Activated CD8-positive, alpha-beta memory T cell treated with anti-CD3 and anti-CD28 coated beads, Interleukin-2, amount 50 U/mL, for 48 hours (primary cell): ENCODE results near the gene PYY.
"Not testable (repeated sequence)": the region's sequence is repeated elsewhere in the genome, so short reads cannot be mapped to it uniquely, and the experiment has no call there.

Experiments used
- DNase-seq: peaks from one replicate; pipeline ENCODE4 v3.0.0-alpha.2; 2020

The PYY gene

GRCh38 chr17:43976963-43977837, 23.5 kb upstream of the PYY start:
- no peak for DNase-seq

DNA sequence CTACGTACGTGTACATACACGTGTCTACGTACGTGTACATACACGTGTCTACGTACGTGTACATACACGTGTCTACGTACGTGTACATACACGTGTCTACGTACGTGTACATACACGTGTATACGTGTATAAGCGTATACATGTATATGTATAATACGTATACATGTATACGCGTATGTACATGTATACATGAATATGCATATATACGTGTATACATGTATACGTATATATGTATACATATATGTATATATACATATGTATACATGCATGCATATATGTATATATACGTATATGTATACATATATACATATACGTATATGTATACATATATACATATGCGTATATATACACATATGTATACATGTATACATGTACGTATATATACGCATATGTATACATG, 22.2 kb upstream of the PYY start:
- no peak for DNase-seq

DNA sequence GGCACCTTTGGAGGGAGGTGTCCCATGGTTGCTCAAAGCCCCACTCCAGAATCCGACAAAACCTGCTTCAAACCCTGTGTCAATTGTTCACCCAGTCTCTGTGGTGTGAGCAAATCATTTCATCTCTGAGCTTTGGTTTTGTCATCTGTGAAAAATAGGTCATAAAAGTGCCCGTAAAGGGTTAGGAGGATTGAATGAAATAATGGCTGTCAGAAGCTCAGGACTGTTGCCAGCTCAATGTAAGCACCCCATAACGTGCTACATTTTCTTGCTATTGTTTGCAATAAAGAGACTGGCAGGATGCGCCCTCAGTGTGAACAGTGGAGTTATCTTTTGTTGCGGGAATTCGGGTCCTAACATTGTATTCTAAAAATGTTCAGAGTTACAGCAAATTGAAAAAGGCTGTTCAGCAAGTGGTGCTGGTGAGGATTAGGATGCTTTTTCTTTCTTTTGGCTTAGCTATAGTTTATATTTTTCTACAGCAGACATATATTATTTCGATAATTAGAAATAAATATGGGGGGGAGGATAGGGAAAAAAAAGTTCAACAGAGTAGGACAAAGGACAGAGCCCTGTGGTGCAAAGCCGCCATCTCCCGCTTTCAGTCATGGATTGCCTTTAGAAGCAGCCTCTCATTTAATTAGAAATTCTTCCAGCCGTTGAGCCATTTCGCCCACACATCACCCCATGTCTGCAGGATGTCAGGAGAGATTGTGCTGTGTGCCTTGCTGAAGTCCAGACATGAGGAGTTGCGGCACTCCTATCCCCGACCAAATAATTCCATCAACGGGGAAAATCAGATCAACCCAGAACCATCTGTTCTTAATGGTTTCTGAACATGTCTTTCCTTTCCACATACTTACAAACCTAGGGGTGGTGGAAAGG, 20.9 kb upstream of the PYY start:
- DNase-seq, result no peak

GRCh38 chr17:43972444-43973212, 18.9 kb upstream of the PYY start:
- DNase-seq, result not testable (repeated sequence)

DNA sequence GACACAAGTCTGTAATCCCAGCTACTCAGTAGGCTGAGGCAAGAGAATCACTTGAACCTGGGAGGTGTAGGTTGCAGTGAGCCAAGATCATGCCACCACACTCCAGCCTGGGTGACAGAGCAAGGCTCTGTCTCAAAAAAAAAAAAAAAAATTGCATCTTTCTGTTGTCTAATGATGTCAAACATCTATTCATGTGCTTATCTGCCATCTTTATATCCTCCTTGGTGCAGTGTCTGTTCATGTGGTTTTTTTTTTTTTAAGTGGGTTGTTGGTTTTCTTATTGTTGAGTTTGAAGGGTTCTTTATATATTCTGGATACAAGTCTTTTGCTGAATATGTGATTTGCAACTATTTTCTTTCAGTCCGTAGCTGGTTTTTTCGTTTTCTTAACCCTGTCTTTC, 17.7 kb upstream of the PYY start:
- not testable (repeated sequence) for DNase-seq

GRCh38 chr17:43970366-43970765, 16.6 kb upstream of the PYY start:
- no peak for DNase-seq

DNA sequence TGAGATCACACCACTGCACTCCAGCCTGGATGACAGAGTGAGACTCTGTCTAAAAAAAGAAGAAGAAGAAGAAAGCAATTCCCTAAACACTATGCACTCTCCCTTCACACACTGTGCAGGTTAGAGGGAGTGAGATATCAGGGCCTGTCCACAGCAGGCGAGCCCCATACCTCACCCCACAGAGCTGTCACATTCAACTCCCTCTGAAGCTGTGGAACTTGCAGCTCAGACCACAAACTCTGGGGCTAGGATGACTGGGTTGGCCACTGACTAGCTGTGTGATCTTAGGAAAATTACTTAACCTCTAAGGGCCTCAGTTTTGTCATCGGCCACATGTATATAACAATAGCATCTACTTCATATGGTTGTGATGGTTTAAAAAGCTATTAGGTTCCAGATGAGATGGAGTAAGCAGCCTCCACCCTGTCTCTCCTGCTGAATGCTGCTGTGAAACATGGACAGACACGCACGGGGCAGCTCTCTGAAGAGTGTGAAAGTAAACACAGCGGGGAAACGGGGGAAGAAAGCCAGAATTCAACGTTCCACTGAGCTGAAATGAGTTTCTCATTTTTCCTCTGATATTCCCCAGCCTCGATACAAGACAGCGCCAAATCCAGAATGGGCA, 13.6 kb upstream of the PYY start:
- no peak for DNase-seq

DNA sequence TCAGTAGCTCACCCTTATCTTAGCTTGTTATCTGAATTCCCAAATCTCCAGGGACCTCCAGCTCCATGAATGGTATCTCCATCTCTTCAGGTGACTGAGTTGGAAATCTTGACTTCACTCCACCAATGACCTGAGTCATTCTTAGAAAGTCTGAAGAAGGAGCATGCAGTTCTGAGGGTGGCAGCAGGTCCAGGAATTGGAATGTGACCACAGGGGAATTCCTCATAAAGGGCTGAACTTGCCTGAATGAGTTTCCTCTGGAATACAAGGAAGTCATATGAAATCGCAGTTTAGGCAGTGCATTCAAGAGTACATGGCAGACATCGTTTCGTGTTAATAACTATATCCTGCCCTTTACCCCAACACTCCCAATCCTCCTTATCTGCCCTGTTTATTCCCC, 12.5 kb upstream of the PYY start:
- no peak for DNase-seq

GRCh38 chr17:43962479-43962878, 8.7 kb upstream of the PYY start:
- DNase-seq, result no peak

GRCh38 chr17:43961954-43962353, 8.2 kb upstream of the PYY start:
- DNase-seq, result no peak

DNA sequence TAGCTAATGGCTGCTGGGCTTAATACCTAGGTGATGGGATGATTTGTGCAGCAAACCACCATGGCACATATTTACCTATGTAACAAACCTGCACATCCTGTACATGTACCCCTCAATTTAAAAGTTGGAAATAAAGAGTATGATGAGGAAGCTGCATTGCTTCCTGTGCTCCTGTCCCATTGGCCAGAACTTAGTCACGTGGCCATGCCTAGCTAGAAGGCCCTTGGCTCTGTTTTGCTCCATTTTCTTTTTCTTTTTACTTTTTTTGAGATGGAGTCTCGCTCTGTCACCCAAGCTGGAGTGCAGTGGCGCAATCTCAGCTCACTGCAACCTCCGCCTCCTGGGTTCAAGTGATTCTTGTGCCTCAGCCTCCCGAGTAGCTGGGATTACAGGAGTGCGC, 7.6 kb upstream of the PYY start:
- not testable (repeated sequence) for DNase-seq

- DNase-seq, result no peak
These were observed 5.1 kb upstream of the PYY start for GRCh38 chr17:43958748-43959352.

DNA sequence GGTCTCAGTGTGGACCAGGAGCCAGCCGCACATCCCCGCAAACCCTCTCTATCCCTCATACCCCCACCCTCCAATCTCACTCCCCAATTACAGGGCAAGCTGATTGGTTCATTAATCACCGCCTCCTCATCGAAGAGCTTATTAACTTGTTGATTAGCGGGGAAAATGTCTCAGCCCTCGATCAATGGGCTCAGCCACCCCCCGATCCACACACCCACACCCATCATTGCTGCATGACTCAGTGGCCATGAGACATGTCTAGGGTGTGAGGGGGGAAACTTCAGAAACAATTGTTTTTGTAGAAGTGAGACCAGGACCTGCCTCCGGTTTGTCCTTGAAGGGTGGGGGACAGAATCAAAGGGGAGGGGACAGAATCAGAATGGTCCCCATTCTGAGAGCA, 2.5 kb upstream of the PYY start:
- DNase-seq, result no peak

- DNase-seq, result no peak
These were observed 745 bp downstream of the PYY start for GRCh38 chr17:43952724-43953666.

DNA sequence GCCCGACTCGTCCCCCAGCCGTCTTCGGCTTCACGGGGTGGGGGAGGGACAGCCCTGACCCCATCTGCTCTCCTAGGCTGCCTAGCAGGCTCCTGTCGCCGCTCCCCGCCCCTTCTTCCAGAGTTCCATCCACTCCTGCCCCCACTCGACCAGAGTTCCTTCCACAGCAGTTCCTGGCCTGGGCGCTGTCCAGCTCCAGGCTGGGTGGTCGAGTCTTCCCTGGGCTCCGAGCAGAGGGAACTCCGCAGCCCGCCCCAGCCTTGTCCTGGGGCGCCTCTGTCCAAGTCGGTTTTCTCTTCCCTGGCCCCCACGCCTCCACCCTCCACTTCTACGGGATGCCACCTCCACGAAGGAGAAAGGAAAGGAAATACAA, 1.4 kb downstream of the PYY start:
- DNase-seq, result no peak

DNA sequence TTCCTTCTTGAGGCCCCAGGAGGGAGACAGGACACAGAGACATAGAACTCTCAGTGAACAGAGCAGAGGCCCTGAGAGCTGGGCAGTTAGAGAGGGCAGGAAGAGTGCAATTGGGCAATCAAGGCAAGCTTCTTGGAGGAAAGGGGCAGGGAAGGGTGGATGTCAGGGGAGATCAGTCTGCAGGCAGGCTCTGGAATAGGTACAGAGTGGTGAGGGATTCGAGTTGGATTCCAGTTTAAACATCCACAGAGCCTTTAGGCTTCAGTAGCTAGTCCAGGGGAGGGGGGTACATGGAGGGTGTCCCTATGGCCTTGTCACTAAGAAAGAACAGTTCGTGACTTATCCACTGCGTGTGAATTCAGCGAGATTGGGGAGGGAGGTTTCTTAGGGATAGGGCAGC, 2.0 kb downstream of the PYY start:
- no peak for DNase-seq

DNA sequence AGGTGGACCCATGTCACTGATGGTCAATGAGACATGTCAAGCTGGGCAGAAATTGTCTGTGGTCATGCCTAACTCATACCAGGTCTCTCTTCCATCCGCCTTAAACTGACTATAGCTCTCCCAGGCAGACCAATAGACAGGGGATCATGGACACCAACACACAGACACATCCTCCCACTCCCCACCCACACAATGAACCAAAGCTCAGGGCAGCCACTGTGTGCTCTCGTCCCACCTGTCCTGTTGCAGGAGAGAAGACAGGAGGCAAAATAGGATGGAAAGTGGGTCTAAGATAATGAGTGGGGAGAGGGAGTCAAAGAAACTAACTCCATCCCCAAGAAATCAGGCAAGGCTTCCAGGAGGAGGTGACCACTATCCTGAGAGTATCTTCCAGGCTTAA, 3.2 kb downstream of the PYY start:
- DNase-seq, result no peak

DNA sequence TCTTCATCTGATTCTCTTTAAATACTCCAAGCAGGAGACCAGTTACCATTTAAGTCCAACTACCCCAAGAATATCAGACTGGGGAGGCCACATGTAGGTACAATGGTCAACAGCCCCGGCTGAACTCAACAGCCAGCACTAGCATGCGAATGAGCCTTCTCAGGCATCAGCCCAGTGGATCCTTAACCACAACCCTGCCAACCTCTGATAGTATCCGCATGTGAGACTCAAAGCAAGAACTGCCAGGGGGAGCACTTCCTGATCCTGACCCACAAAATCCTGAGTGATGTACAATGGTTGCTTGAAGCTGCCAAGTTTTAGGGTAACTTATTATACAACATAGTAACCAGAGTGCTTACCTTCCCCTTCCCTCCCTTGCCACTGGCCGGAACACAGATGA, 4.0 kb downstream of the PYY start:
- no peak for DNase-seq

DNA sequence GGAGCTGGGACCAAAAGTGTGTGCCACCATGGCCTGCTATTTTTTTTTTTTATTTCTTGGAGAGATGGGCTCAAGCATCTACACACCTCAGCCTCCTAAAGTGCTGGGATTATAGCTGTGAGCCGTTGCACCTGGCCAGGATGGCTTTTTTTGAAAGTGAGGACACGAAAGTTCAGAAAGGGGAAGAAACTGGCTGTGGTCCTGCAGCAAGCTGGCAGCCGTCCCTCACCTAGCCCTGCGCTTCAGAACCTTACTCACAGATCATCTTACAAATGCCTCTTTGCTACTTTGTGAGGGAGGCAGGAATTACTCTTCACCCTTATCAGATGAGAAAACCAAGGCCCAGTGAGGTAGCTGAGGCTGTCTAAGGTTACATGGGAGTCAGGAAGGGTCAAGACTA, 7.0 kb downstream of the PYY start:
- DNase-seq, result no peak

DNA sequence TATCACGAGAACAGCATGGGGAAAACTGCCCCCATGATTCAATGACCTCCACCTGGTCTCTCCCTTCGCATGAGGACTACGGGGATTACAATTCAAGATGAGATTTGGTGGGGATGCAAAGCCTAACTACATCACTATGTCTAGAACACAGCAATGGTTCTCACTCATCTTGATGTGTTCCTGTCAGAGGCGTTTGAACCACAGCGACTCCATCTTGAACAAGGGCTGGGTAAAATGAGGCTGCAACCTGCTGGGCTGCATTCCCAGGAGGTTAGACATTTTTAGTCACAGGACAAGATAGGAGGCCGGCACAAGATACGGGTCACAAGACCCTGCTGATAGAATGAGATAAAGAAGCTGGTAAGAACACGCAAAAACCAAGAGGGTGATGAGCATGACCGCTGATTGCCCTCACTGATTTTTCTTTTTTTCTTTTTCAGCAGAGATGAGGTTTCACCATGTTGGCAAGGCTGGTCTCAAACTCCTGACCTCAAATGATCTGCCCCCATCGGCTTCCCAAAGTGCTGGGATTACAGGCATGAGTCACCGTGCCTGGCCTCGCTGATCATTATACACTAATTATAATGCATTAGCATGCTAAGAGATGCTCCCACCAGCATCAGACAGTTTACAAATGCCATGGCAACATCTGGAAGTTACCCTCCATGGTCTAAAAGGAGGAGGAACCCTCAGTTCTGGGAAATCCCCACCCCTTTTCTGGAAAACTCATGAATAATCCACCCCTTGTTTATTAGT, 8.5 kb downstream of the PYY start:
- DNase-seq, result no peak
